BLaER1 treated with 17β-estradiol and CSF1 and Interleukin-3, amounts not matched to agents 10 nM and 100 nM (cell line): Measurements from ENCODE around the gene GALNT18.

Experiments used
- H3K27ac ChIP-seq, 11 experiments: shearing (Covaris generic); formaldehyde crosslinking; 2 replicates each; pipeline ENCODE4 v1.8.1; 2022
- H3K27me3 ChIP-seq, 11 experiments: shearing (Covaris generic); formaldehyde crosslinking; 2 replicates each; pipeline ENCODE4 v1.8.1; 2022
- H3K36me3 ChIP-seq, 11 experiments: shearing (Covaris generic); formaldehyde crosslinking; 2 replicates each; pipeline ENCODE4 v1.8.1; 2022
- H3K4me1 ChIP-seq, 10 experiments: shearing (Covaris generic); formaldehyde crosslinking; 2 replicates each; pipeline ENCODE4 v1.8.1; 2022
- H3K4me2 ChIP-seq, 11 experiments: shearing (Covaris generic); formaldehyde crosslinking; 2 replicates each; pipeline ENCODE4 v1.8.1; 2022
- H3K4me3 ChIP-seq, 10 experiments: shearing (Covaris generic); formaldehyde crosslinking; 2 replicates each; pipeline ENCODE4 v1.8.1; 2022
- H3K9ac ChIP-seq, 11 experiments: shearing (Covaris generic); formaldehyde crosslinking; 2 replicates each; pipeline ENCODE4 v1.8.1; 2022
- H3K9me3 ChIP-seq, 11 experiments: shearing (Covaris generic); formaldehyde crosslinking; replicated peaks in 1 of 11; 2 replicates each; pipeline ENCODE4 v1.8.1; 2022
- H4K20me1 ChIP-seq, 11 experiments: shearing (Covaris generic); formaldehyde crosslinking; 2 replicates each; pipeline ENCODE4 v1.8.1; 2022
- Cebpa-rat ChIP-seq, 11 experiments: shearing (Covaris generic); IDR thresholded peaks; 2 replicates each; pipeline ENCODE4 v1.8.1; 2022

GALNT18 gene

GRCh38 chr11:11253497-11253896 is 368.3 kb downstream of the GALNT18 start:
- TF ChIP-seq Cebpa-rat (IDR thresholded peaks at IDR 0.05): no peak
- Histone ChIP-seq H4K20me1 (no peaks in the 10 kb centered on the region), H3K4me1 (no peaks in the 10 kb centered on the region), H3K27ac (no peak overlapping the region), H3K36me3 (no peaks in the 10 kb centered on the region), H3K9ac (no peak overlapping the region), H3K27me3 (no peaks in the 10 kb centered on the region), H3K9me3 (no peaks in the 10 kb centered on the region), H3K4me2 (no peak overlapping the region), H3K4me3 (no peak overlapping the region)

- no peak for TF ChIP-seq Cebpa-rat (IDR thresholded peaks at IDR 0.05)
- Histone ChIP-seq H3K9ac (no peak overlapping the region), H3K4me3 (no peak overlapping the region), H3K27me3 (no peaks in the 10 kb centered on the region), H3K27ac (no peak overlapping the region), H3K4me1 (no peaks in the 10 kb centered on the region), H4K20me1 (no peaks in the 10 kb centered on the region), H3K4me2 (no peak overlapping the region), H3K36me3 (no peaks in the 10 kb centered on the region), H3K9me3 (no peaks in the 10 kb centered on the region)
Measured at GRCh38 chr11:11252403-11252802, 369.4 kb downstream of the GALNT18 start.

GRCh38 chr11:11251394-11251970 is 370.3 kb downstream of the GALNT18 start:
- TF ChIP-seq Cebpa-rat (IDR thresholded peaks at IDR 0.05): no peak
- Histone ChIP-seq H3K27ac (no peak overlapping the region), H3K27me3 (no peaks in the 10 kb centered on the region), H3K4me1 (no peaks in the 10 kb centered on the region), H3K9me3 (no peaks in the 10 kb centered on the region), H3K4me3 (no peak overlapping the region), H3K4me2 (no peak overlapping the region), H4K20me1 (no peaks in the 10 kb centered on the region), H3K36me3 (no peaks in the 10 kb centered on the region), H3K9ac (no peak overlapping the region)

GRCh38 chr11:11250470-11250869 is 371.3 kb downstream of the GALNT18 start:
- no peak overlapping the region for H3K27ac ChIP-seq
- no peaks in the 10 kb centered on the region for H3K4me1 ChIP-seq
- no peak overlapping the region for H3K4me3 ChIP-seq
- TF ChIP-seq Cebpa-rat (IDR thresholded peaks at IDR 0.05): no peak
- no peaks in the 10 kb centered on the region for H3K36me3 ChIP-seq
- no peak overlapping the region for H3K4me2 ChIP-seq
- no peaks in the 10 kb centered on the region for H3K27me3 ChIP-seq
- H3K9me3 ChIP-seq: no peaks in the 10 kb centered on the region
- no peaks in the 10 kb centered on the region for H4K20me1 ChIP-seq
- H3K9ac ChIP-seq: no peak overlapping the region

GRCh38 chr11:11247576-11247975 is 374.2 kb downstream of the GALNT18 start:
- H4K20me1 ChIP-seq: no peaks in the 10 kb centered on the region
- no peak overlapping the region for H3K9ac ChIP-seq
- no peaks in the 10 kb centered on the region for H3K36me3 ChIP-seq
- H3K9me3 ChIP-seq: no peaks in the 10 kb centered on the region
- H3K4me2 ChIP-seq: no peak overlapping the region
- H3K27me3 ChIP-seq: no peaks in the 10 kb centered on the region
- no peak overlapping the region for H3K27ac ChIP-seq
- no peak for TF ChIP-seq Cebpa-rat (IDR thresholded peaks at IDR 0.05)
- no peak overlapping the region for H3K4me3 ChIP-seq
- H3K4me1 ChIP-seq: peaks cover 5 to 19% (median 16%) of the 10 kb centered on the region in 10 experiments; a peak in 17 of 20 replicates

- H3K36me3 ChIP-seq: no peaks in the 10 kb centered on the region
- H3K9ac ChIP-seq: no peak overlapping the region
- no peaks in the 10 kb centered on the region for H3K9me3 ChIP-seq
- H3K4me1 ChIP-seq: peaks cover 5 to 19% (median 16%) of the 10 kb centered on the region in 10 experiments; a peak in 17 of 20 replicates
- H3K27ac ChIP-seq: no peak overlapping the region
- no peak overlapping the region for H3K4me3 ChIP-seq
- H3K4me2 ChIP-seq: no peak overlapping the region
- no peak for TF ChIP-seq Cebpa-rat (IDR thresholded peaks at IDR 0.05)
- no peaks in the 10 kb centered on the region for H3K27me3 ChIP-seq
- H4K20me1 ChIP-seq: no peaks in the 10 kb centered on the region
Measured at GRCh38 chr11:11247086-11247485, 374.7 kb downstream of the GALNT18 start.

- no peaks in the 10 kb centered on the region for H3K27me3 ChIP-seq
- 0 out of 22 replicates have a peak, but pooled peaks cover 0 to 2% (median 0%) of the 10 kb centered on the region in 11 experiments for H3K9me3 ChIP-seq
- H3K9ac ChIP-seq: no peak overlapping the region
- H3K36me3 ChIP-seq: no peaks in the 10 kb centered on the region
- H3K27ac ChIP-seq: no peak overlapping the region
- no peak overlapping the region for H3K4me2 ChIP-seq
- H4K20me1 ChIP-seq: no peaks in the 10 kb centered on the region
- H3K4me1 ChIP-seq: peaks cover 5 to 19% (median 16%) of the 10 kb centered on the region in 10 experiments; a peak in 17 of 20 replicates
- H3K4me3 ChIP-seq: no peak overlapping the region
- TF ChIP-seq Cebpa-rat (IDR thresholded peaks at IDR 0.05): no peak
Measured at GRCh38 chr11:11246166-11246565, 375.6 kb downstream of the GALNT18 start.

GRCh38 chr11:11245453-11245852 is 376.4 kb downstream of the GALNT18 start:
- H3K4me1 ChIP-seq: peaks cover 5 to 19% (median 16%) of the 10 kb centered on the region in 10 experiments; a peak in 17 of 20 replicates
- H3K27me3 ChIP-seq: no peaks in the 10 kb centered on the region
- H3K4me2 ChIP-seq: no peak overlapping the region
- no peak for TF ChIP-seq Cebpa-rat (IDR thresholded peaks at IDR 0.05)
- H4K20me1 ChIP-seq: no peaks in the 10 kb centered on the region
- no peak overlapping the region for H3K27ac ChIP-seq
- H3K9ac ChIP-seq: no peak overlapping the region
- H3K36me3 ChIP-seq: no peaks in the 10 kb centered on the region
- 0 out of 22 replicates have a peak, but pooled peaks cover 0 to 5% (median 0%) of the 10 kb centered on the region in 11 experiments for H3K9me3 ChIP-seq
- H3K4me3 ChIP-seq: no peak overlapping the region

- H3K4me1 ChIP-seq: peaks cover 5 to 19% (median 16%) of the 10 kb centered on the region in 10 experiments; a peak in 17 of 20 replicates
- no peak overlapping the region for H3K4me3 ChIP-seq
- no peak for TF ChIP-seq Cebpa-rat (IDR thresholded peaks at IDR 0.05)
- 0 out of 22 replicates have a peak, but pooled peaks cover 0 to 5% (median 0%) of the 10 kb centered on the region in 11 experiments for H3K9me3 ChIP-seq
- H3K36me3 ChIP-seq: no peaks in the 10 kb centered on the region
- no peak overlapping the region for H3K9ac ChIP-seq
- H3K27me3 ChIP-seq: no peaks in the 10 kb centered on the region
- peak overlapping the region in 5 of 11 experiments; percentile 45 to 75 (median 57); a peak in 8 of 22 replicates for H3K4me2 ChIP-seq
- peak overlapping the region in 3 of 11 experiments; percentile 63 to 67 (median 64); a peak in 3 of 22 replicates for H3K27ac ChIP-seq
- H4K20me1 ChIP-seq: no peaks in the 10 kb centered on the region
Measured at GRCh38 chr11:11244470-11245080, 377.2 kb downstream of the GALNT18 start.
